GM19099 (cell line): ENCODE results near the gene CLDN24.

Experiments
- POLR2A ChIP-seq: IDR thresholded peaks from 3 replicates; pipeline ENCODE4 v1.6.1; 2011; ENCODE audit warnings: low read depth; ENCODE audit not compliant: insufficient read length; ENCODE audit errors: extremely low read depth

The CLDN24 gene

GRCh38 chr4:183284258-183284785 is 37.9 kb downstream of the CLDN24 start:
- no peak for TF ChIP-seq POLR2A

- no peak for TF ChIP-seq POLR2A
These were observed 46.1 kb downstream of the CLDN24 start for GRCh38 chr4:183276106-183276505.

DNA sequence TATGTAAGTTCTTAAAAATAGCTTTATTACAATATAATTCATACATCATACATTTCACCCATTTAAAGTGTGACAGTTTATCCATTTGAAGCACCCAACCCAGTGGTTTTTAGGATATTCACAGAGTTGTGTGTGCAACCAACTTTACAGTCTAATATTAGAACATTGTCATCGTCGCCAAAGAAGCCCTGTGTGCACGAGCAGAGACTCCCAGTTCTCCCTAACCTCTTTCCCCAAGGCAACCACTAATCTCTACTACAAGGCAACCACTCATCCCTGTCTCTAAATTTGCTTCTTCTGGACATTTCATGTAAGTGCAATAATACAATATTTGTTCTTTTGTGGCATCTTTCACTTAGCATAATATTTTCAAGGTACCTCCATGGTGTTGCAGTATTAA is 49.8 kb downstream of the CLDN24 start:
- TF ChIP-seq POLR2A = no peak
